ENCODE measurements around the gene LGALS9B.
"Not testable (repeated sequence)": the region's sequence is repeated elsewhere in the genome, so short reads cannot be mapped to it uniquely, and the experiment has no call there.

DNA sequence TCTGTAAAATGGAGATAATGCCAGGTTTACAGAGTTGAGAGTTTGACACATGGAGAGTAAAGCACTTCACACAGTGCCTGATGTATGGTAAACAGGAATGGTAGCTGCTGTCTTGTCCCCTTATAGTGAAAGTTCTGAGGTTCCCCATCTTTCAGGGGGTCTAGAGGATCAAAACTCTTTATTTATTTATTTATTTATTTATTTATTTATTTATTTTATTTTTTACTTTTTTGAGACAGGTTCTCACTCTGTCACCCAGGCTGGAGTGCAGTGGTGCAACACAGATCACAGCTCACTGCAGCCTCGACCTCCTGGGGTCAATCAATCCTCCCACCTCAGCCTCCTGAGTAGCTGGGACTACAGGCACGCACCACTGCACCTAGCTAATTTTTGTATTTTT, 40.1 kb downstream of the LGALS9B start:
- TF ChIP-seq, protein P1, sequence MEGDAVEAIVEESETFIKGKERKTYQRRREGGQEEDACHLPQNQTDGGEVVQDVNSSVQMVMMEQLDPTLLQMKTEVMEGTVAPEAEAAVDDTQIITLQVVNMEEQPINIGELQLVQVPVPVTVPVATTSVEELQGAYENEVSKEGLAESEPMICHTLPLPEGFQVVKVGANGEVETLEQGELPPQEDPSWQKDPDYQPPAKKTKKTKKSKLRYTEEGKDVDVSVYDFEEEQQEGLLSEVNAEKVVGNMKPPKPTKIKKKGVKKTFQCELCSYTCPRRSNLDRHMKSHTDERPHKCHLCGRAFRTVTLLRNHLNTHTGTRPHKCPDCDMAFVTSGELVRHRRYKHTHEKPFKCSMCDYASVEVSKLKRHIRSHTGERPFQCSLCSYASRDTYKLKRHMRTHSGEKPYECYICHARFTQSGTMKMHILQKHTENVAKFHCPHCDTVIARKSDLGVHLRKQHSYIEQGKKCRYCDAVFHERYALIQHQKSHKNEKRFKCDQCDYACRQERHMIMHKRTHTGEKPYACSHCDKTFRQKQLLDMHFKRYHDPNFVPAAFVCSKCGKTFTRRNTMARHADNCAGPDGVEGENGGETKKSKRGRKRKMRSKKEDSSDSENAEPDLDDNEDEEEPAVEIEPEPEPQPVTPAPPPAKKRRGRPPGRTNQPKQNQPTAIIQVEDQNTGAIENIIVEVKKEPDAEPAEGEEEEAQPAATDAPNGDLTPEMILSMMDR (IDR thresholded peaks at IDR 0.05): not testable (repeated sequence)
- not testable (repeated sequence) for TF ChIP-seq POLR2A (IDR thresholded peaks at IDR 0.05)

All from lower leg skin (tissue), 3 donors.